ENCODE results near the gene MINDY3.
A peak's percentile ranks its signal among the peaks of the same experiment; 100 is the strongest.

Gene MINDY3

GRCh38 chr10:15742836-15743235, 117.5 kb downstream of the MINDY3 start:
- no peak overlapping the region for H3K4me3 ChIP-seq (ENCODE audit: low read depth, low read length)
- H3K27me3 ChIP-seq (replicated peaks), result no peaks in the 10 kb centered on the region
- DNase-seq, result peak; percentile 7
- in situ Hi-C loops (cut with HindIII; ENCODE audit: low pct_ligation_motif_present, low sequenced_read_pairs), result no loop called here
- H3K27ac ChIP-seq, result no peak overlapping the region
- TF ChIP-seq CTCF (IDR thresholded peaks at IDR 0.05; ENCODE audit: low read depth, low read length, missing control alignments), result no peak
- H3K36me3 ChIP-seq (replicated peaks), result no peaks in the 10 kb centered on the region

- no peak for TF ChIP-seq CTCF (IDR thresholded peaks at IDR 0.05; ENCODE audit: low read depth, low read length, missing control alignments)
- Histone ChIP-seq H3K27me3 (replicated peaks) (no peaks in the 10 kb centered on the region), H3K4me3 (ENCODE audit: low read depth, low read length) (no peak overlapping the region), H3K36me3 (replicated peaks) (no peaks in the 10 kb centered on the region), H3K27ac (no peak overlapping the region)
- in situ Hi-C loops (cut with HindIII; ENCODE audit: low pct_ligation_motif_present, low sequenced_read_pairs), result no loop called here
- DNase-seq, result no peak
These were observed 118.2 kb downstream of the MINDY3 start for GRCh38 chr10:15742102-15742501.

- Histone ChIP-seq H3K4me3 (ENCODE audit: low read depth, low read length) (no peak overlapping the region), H3K27ac (no peak overlapping the region), H3K27me3 (replicated peaks) (no peaks in the 10 kb centered on the region), H3K36me3 (replicated peaks) (no peaks in the 10 kb centered on the region)
- no peak for TF ChIP-seq CTCF (IDR thresholded peaks at IDR 0.05; ENCODE audit: low read depth, low read length, missing control alignments)
- in situ Hi-C loops (cut with HindIII; ENCODE audit: low pct_ligation_motif_present, low sequenced_read_pairs), result no loop called here
- no peak for DNase-seq
These were observed 118.7 kb downstream of the MINDY3 start for GRCh38 chr10:15741581-15741980.

GRCh38 chr10:15740261-15740660, 120.0 kb downstream of the MINDY3 start:
- no peak for DNase-seq
- in situ Hi-C loops (cut with HindIII; ENCODE audit: low pct_ligation_motif_present, low sequenced_read_pairs), result no loop called here

GRCh38 chr10:15739254-15739970, 120.9 kb downstream of the MINDY3 start:
- DNase-seq, result no peak
- TF ChIP-seq CTCF (IDR thresholded peaks at IDR 0.05; ENCODE audit: low read depth, low read length, missing control alignments), result no peak

More at GRCh38 chr10:15740261-15740660, 120.0 kb downstream of the MINDY3 start:
- Histone ChIP-seq H3K36me3 (replicated peaks) (no peaks in the 10 kb centered on the region), H3K4me3 (ENCODE audit: low read depth, low read length) (no peak overlapping the region), H3K27ac (no peak overlapping the region), H3K27me3 (replicated peaks) (no peaks in the 10 kb centered on the region)
- no peak for TF ChIP-seq CTCF (IDR thresholded peaks at IDR 0.05; ENCODE audit: low read depth, low read length, missing control alignments)

More at GRCh38 chr10:15739254-15739970, 120.9 kb downstream of the MINDY3 start:
- in situ Hi-C loops (cut with HindIII; ENCODE audit: low pct_ligation_motif_present, low sequenced_read_pairs), result no loop called here
- H3K27me3 ChIP-seq (replicated peaks), result no peaks in the 10 kb centered on the region
- H3K36me3 ChIP-seq (replicated peaks), result no peaks in the 10 kb centered on the region
- no peak overlapping the region for H3K27ac ChIP-seq
- H3K4me3 ChIP-seq (ENCODE audit: low read depth, low read length), result no peak overlapping the region

Measured in brain microvascular endothelial cell (primary cell).